K562 (cell line): ENCODE measurements around the gene TMEM87A. TPM values are rescaled to one million over a fixed set of nuclear protein-coding genes. Genes with fewer than 3 reads are reported as not detected.
A peak's percentile ranks its signal among the peaks of the same experiment; 100 is the strongest.
"Not testable (repeated sequence)": the region's sequence is repeated elsewhere in the genome, so short reads cannot be mapped to it uniquely, and the experiment has no call there.

Source experiments
- ATAC-seq: fragments of 200-7000 bp; cut with Tn5 transposase; 3 replicates; pipeline ENCODE4 v1.9.1; 2020; ENCODE audit warnings: moderate library complexity
- BruUV-seq: library from RNA; stranded (reverse); fragments of 400-500 nt; replicated peaks from 2 replicates; lab custom pipeline; 2021; lab: Mats Ljungman, UMichigan
- CTCF ChIA-PET: fragments of 300-600 bp; formaldehyde crosslinking; extraction: SDS; loops from one replicate; lab custom pipeline; 2021; ENCODE audit warnings: low intra/inter-chr PET ratio; lab: Yijun Ruan, JAX
- POLR2A ChIA-PET: fragments of 300-600, 350-650 bp; sonication (Branson Sonifier 250); formaldehyde crosslinking; extraction: SDS; loops from one replicate; lab custom pipeline; 2021; ENCODE audit warnings: antibody characterized with exemption, inconsistent platforms; lab: Yijun Ruan, JAX
- DNase-seq, 4 experiments: peaks; one replicate each; pipeline versions ENCODE4 v3.0.0 to v3.0.0-alpha.2; 2011 to 2018; ENCODE audit warnings: low spot score in 3 of 4, mixed read lengths in 3 of 4; ENCODE audit errors: extremely low read depth in 1 of 4
- FAIRE-seq: peaks from 2 replicates; lab custom pipeline; 2011; peaks lifted over from hg19 to GRCh38; lab: Jason Lieb, UNC
- H2AFZ ChIP-seq: 2 replicates; pipeline ENCODE4 v1.6.0; 2011; ENCODE audit warnings: low read depth, low read length, control low read depth, inconsistent platforms
- H3K27ac ChIP-seq: fragments of 200-600 bp; 3 replicates; pipeline ENCODE4 v1.8.0; 2011; ENCODE audit warnings: low read depth, mild to moderate bottlenecking, control low read depth, inconsistent platforms, low read length, moderate library complexity, mixed read lengths; ENCODE audit errors: extremely low read depth
- H3K27me3 ChIP-seq, 2 experiments: fragments of 300-600 bp in 1 of 2; 2 replicates in 1 of 2; 3 replicates in 1 of 2; pipeline versions ENCODE4 v1.6.0 to v1.8.0; 2011; ENCODE audit warnings: inconsistent platforms in 2 of 2, low read length in 2 of 2, mild to moderate bottlenecking in 1 of 2, mixed read lengths in 1 of 2, moderate library complexity in 1 of 2; ENCODE audit not compliant: control insufficient read depth in 2 of 2, insufficient read depth in 2 of 2
- H3K36me3 ChIP-seq: fragments of 300-600 bp; 3 replicates; pipeline ENCODE4 v1.8.0; 2011; ENCODE audit warnings: mild to moderate bottlenecking, low read length, inconsistent platforms; ENCODE audit not compliant: control insufficient read depth, insufficient read depth
- H3K4me1 ChIP-seq, 2 experiments: fragments of 200-600 bp in 1 of 2; replicated peaks in 1 of 2; 2 replicates in 1 of 2; 3 replicates in 1 of 2; pipeline versions ENCODE4 v1.5.1 to v1.8.0; 2011; ENCODE audit warnings: inconsistent platforms in 2 of 2, low read length in 2 of 2, mild to moderate bottlenecking in 1 of 2, mixed read lengths in 1 of 2, moderate library complexity in 1 of 2; ENCODE audit not compliant: control insufficient read depth in 2 of 2, insufficient read depth in 2 of 2
- H3K4me2 ChIP-seq: 2 replicates; pipeline ENCODE4 v1.6.1; 2011; ENCODE audit warnings: low read length, control low read depth, inconsistent platforms, mixed read lengths; ENCODE audit not compliant: insufficient read depth
- H3K4me3 ChIP-seq: fragments of 200-600 bp; sonication (generic), shearing (Covaris generic); 2 replicates; pipeline ENCODE4 v1.5.1; 2016; ENCODE audit warnings: control low read depth, inconsistent platforms
- H3K79me2 ChIP-seq: fragments of 200-600 bp; 3 replicates; pipeline ENCODE4 v1.8.0; 2011; ENCODE audit warnings: low read length, inconsistent platforms; ENCODE audit not compliant: control insufficient read depth, insufficient read depth
- H3K9ac ChIP-seq, 2 experiments: 2 replicates each; pipeline versions ENCODE4 v1.6.0 to v1.6.1; 2011; ENCODE audit warnings: low read depth in 2 of 2, low read length in 2 of 2, control low read depth in 1 of 2, inconsistent platforms in 1 of 2, mild to moderate bottlenecking in 1 of 2, mixed read lengths in 1 of 2; ENCODE audit not compliant: insufficient read depth in 1 of 2
- H3K9me1 ChIP-seq: one replicate; pipeline ENCODE4 v1.6.0; 2011; ENCODE audit warnings: inconsistent platforms, mild to moderate bottlenecking, low read length, moderate library complexity; ENCODE audit not compliant: control insufficient read depth, insufficient read depth
- H3K9me3 ChIP-seq: replicated peaks from 2 replicates; pipeline ENCODE4 v1.5.1; 2011; ENCODE audit warnings: low read depth, low read length, inconsistent platforms; ENCODE audit not compliant: control insufficient read depth, insufficient read depth
- H4K20me1 ChIP-seq: replicated peaks from 2 replicates; pipeline ENCODE4 v1.6.1; 2011; ENCODE audit warnings: low read length, inconsistent platforms, mixed read lengths; ENCODE audit not compliant: control insufficient read depth, insufficient read depth
- CBFA2T2 ChIP-seq: fragments of 450-650 bp; conservative IDR thresholded peaks from 2 replicates; pipeline ENCODE4 v1.6.1; 2017; ENCODE audit warnings: mild to moderate bottlenecking
- RAD51 ChIP-seq: fragments of 450-650 bp; IDR thresholded peaks from 2 replicates; pipeline ENCODE4 v1.7.1; 2016; ENCODE audit warnings: low read depth, mild to moderate bottlenecking, borderline replicate concordance
- WGBS: fragments of 100-300 bp; shearing (Covaris generic); methylation state at CpG from one replicate; pipeline ENCODE4 v1.1.6; 2016; ENCODE audit warnings: low coverage, mixed read lengths; ENCODE audit not compliant: insufficient coverage; ENCODE audit errors: missing lambda C conversion rate; 5-methylcytosine and 5-hydroxymethylcytosine counted together
- in situ Hi-C: fragments of 300-500 bp; cut with MboI; formaldehyde crosslinking; loops from 4 replicates; pipeline ENCODE4 v1.15.0; 2018; ENCODE audit warnings: inconsistent platforms, mixed read lengths
- intact Hi-C: fragments of 100-400 bp; cut with micrococcal nuclease; formaldehyde crosslinking; loops from 2 replicates; pipeline ENCODE4 v1.14.2; 2022
- polyA plus RNA-seq, 8 experiments: library from polyadenylated mRNA; depleted of rRNA in 4 of 8; stranded (reverse) in 5 of 8; unstranded in 3 of 8; fragments of >200 nt; fragmentation: Nextera tagmentation in 2 of 8; fragmentation: Illumina TruSeq in 1 of 8; extraction: Ambion mirVana in 2 of 8; extraction: Trizol in 1 of 8; gene quantifications; 2 replicates each; pipeline versions ENCODE4 v1.2.1 to v1.2.3, GENCODE V29; 2011 to 2014; ENCODE audit warnings: inconsistent platforms in 1 of 8, missing spikeins in 1 of 8
- total RNA-seq, 7 experiments: library from RNA; depleted of rRNA in 6 of 7; stranded (reverse); fragments of >200 nt in 6 of 7; fragmentation: Illumina TruSeq in 2 of 7; extraction: Trizol in 2 of 7; gene quantifications; 2 replicates each; pipeline versions ENCODE4 v1.2.1 to v1.2.3, GENCODE V29; 2011 to 2021; ENCODE audit warnings: low replicate concordance in 1 of 7
- TF ChIP-seq, protein P1 (sequence below): sonication (generic); formaldehyde crosslinking; IDR thresholded peaks from 2 replicates; pipeline ENCODE4 v1.5.0; 2020; ENCODE audit warnings: missing genetic modification reagents
- TF ChIP-seq, protein P2 (sequence below): fragments of 450-650 bp; formaldehyde crosslinking; IDR thresholded peaks from 2 replicates; pipeline ENCODE4 v1.4.0; 2020; ENCODE audit warnings: mild to moderate bottlenecking, mixed read lengths

Gene TMEM87A
- total and polyA plus RNA-seq, 9 of the 15 experiments (the other 6 are each of a cell fraction or from before 2014, with no cell fraction given) = 16.6 to 43.3 (median 29.6) TPM

DNA sequence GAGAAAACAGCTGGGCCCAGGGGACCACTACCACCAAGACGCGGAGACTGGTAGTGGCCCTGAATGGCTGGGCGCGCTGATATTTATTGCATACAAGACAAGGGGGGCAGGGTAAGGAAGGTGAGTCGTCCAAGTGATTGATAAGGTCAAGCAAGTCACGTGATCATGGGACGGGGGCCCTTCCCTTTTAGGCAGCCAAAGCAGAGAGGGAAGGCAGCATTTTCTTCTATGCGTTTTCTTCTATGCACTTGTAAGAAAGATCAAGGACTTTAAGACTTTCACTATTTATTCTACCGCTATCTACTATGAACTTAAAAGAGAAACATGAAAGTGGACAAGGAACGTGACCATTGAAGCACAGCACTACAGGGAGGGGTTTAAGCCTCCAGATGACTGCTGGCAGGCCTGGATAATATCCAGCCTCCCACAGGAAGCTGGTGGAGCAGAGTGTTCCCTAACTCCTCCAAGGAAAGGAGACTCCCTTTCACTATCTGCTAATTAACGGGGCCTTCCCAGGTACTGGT lies 43.1 kb upstream of the TMEM87A start:
- not testable (repeated sequence) for H3K9me3 ChIP-seq, BruUV-seq, H3K4me1 ChIP-seq, H3K9me1 ChIP-seq, H3K79me2 ChIP-seq, H3K36me3 ChIP-seq
- WGBS = 26% methylated on average over 7 of the region's 11 CpGs
- TF ChIP-seq CBFA2T2 = peak; percentile 23; the same call in 1 of the 2 replicates
- peak; percentile 75 for TF ChIP-seq RAD51
- TF ChIP-seq, protein P1, sequence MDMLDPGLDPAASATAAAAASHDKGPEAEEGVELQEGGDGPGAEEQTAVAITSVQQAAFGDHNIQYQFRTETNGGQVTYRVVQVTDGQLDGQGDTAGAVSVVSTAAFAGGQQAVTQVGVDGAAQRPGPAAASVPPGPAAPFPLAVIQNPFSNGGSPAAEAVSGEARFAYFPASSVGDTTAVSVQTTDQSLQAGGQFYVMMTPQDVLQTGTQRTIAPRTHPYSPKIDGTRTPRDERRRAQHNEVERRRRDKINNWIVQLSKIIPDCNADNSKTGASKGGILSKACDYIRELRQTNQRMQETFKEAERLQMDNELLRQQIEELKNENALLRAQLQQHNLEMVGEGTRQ (CRISPR knock-in tag) = peak; percentile 20; the same call in 1 of the 2 replicates
- TF ChIP-seq, protein P2, sequence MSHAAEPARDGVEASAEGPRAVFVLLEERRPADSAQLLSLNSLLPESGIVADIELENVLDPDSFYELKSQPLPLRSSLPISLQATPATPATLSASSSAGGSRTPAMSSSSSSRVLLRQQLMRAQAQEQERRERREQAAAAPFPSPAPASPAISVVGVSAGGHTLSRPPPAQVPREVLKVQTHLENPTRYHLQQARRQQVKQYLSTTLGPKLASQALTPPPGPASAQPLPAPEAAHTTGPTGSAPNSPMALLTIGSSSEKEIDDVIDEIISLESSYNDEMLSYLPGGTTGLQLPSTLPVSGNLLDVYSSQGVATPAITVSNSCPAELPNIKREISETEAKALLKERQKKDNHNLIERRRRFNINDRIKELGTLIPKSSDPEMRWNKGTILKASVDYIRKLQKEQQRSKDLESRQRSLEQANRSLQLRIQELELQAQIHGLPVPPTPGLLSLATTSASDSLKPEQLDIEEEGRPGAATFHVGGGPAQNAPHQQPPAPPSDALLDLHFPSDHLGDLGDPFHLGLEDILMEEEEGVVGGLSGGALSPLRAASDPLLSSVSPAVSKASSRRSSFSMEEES = peak; percentile 69
- TF ChIP-seq, all 486 proteins: peak for 4; not testable (repeated sequence) for 482
- POLR2A ChIA-PET, ATAC-seq, H3K27me3 ChIP-seq, in situ Hi-C loops, H3K4me3 ChIP-seq, intact Hi-C loops, FAIRE-seq, DNase-seq, H3K9ac ChIP-seq, H3K4me2 ChIP-seq, H3K27ac ChIP-seq, H4K20me1 ChIP-seq, CTCF ChIA-PET, H2AFZ ChIP-seq: not testable (repeated sequence)
